Colonic mucosa (tissue), 4 donors: ENCODE data around the gene TESK2. TPM values are rescaled to one million over a fixed set of nuclear protein-coding genes. Genes with fewer than 3 reads are reported as not detected.

ENCODE experiments used
- DNase-seq: peaks from one replicate; pipeline ENCODE4 v3.0.0-alpha.2; 2020
- H3K27ac ChIP-seq: fragments of 200-600 bp; one replicate; pipeline ENCODE4 v1.8.0; 2021
- H3K27me3 ChIP-seq: fragments of 200-600 bp; one replicate; pipeline ENCODE4 v1.8.0; 2021
- H3K36me3 ChIP-seq: fragments of 200-600 bp; one replicate; pipeline ENCODE4 v1.8.0; 2021
- H3K4me1 ChIP-seq: fragments of 200-600 bp; one replicate; pipeline ENCODE4 v1.8.0; 2021; ENCODE audit warnings: mild to moderate bottlenecking
- H3K4me3 ChIP-seq: fragments of 200-600 bp; one replicate; pipeline ENCODE4 v1.8.0; 2021
- H3K9ac ChIP-seq, 2 donors: one replicate each; pipeline ENCODE4 v1.7.0; 2013; ENCODE audit warnings: control low read depth in 2 of 2, low read depth in 2 of 2, low read length in 2 of 2
- H3K9me3 ChIP-seq: fragments of 200-600 bp; one replicate; pipeline ENCODE4 v1.8.0; 2021
- intact Hi-C: fragments of 100-400 bp; cut with DNase I; formaldehyde crosslinking; loops from one replicate; pipeline ENCODE4 v1.14.1; 2022
- total RNA-seq, 2 donors: library from RNA; stranded (reverse); fragmentation: NEBNext Ultra II Directional in 1 of 2; extraction: Animal tissue kit (Norgen Biotek cat#: 25700) in 1 of 2; gene quantifications; one replicate each; pipeline ENCODE4 v1.2.1, GENCODE V29; 2021
- TF ChIP-seq, protein P1 (sequence below): fragments of 200-600 bp; IDR thresholded peaks from one replicate; pipeline ENCODE4 v1.8.0; 2022; ENCODE audit warnings: antibody characterized with exemption, mild to moderate bottlenecking
- donor health status: healthy.
- donor health status: DM: no; HTN: no; CAD: no.
- donor health status: DM: no; HTN: no; CAD: no.

Gene TESK2
- total RNA-seq, 2 donors from 2014 or later = 11.3 to 15.3 TPM

DNA sequence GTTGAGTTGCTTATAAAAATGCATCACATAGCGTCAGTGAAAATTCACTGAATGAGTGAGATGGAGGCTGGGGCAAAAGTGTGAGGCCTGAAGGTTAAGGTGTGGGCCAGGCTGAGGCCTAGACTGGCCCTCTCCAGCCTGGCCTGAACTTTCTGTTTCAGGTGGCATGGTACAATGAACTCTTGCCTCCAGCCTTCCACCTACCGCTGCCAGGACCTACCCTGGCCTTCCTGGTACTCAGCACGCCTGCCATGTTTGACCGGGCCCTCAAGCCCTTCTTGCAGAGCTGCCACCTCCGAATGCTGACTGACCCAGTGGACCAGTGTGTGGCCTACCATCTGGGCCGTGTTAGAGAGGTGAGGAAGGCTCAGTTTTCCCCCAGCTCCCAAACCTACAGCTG, 16.2 kb upstream of the TESK2 start:
- Histone ChIP-seq H3K9me3 (no peaks in the 10 kb centered on the region), H3K9ac (no peak overlapping the region), H3K36me3 (peaks cover 20% of the 10 kb centered on the region), H3K4me1 (no peaks in the 10 kb centered on the region), H3K27me3 (no peaks in the 10 kb centered on the region), H3K27ac (no peak overlapping the region), H3K4me3 (no peak overlapping the region)
- no peak for DNase-seq
- TF ChIP-seq, protein P1, sequence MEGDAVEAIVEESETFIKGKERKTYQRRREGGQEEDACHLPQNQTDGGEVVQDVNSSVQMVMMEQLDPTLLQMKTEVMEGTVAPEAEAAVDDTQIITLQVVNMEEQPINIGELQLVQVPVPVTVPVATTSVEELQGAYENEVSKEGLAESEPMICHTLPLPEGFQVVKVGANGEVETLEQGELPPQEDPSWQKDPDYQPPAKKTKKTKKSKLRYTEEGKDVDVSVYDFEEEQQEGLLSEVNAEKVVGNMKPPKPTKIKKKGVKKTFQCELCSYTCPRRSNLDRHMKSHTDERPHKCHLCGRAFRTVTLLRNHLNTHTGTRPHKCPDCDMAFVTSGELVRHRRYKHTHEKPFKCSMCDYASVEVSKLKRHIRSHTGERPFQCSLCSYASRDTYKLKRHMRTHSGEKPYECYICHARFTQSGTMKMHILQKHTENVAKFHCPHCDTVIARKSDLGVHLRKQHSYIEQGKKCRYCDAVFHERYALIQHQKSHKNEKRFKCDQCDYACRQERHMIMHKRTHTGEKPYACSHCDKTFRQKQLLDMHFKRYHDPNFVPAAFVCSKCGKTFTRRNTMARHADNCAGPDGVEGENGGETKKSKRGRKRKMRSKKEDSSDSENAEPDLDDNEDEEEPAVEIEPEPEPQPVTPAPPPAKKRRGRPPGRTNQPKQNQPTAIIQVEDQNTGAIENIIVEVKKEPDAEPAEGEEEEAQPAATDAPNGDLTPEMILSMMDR = no peak
- intact Hi-C loops = no loop called here

DNA sequence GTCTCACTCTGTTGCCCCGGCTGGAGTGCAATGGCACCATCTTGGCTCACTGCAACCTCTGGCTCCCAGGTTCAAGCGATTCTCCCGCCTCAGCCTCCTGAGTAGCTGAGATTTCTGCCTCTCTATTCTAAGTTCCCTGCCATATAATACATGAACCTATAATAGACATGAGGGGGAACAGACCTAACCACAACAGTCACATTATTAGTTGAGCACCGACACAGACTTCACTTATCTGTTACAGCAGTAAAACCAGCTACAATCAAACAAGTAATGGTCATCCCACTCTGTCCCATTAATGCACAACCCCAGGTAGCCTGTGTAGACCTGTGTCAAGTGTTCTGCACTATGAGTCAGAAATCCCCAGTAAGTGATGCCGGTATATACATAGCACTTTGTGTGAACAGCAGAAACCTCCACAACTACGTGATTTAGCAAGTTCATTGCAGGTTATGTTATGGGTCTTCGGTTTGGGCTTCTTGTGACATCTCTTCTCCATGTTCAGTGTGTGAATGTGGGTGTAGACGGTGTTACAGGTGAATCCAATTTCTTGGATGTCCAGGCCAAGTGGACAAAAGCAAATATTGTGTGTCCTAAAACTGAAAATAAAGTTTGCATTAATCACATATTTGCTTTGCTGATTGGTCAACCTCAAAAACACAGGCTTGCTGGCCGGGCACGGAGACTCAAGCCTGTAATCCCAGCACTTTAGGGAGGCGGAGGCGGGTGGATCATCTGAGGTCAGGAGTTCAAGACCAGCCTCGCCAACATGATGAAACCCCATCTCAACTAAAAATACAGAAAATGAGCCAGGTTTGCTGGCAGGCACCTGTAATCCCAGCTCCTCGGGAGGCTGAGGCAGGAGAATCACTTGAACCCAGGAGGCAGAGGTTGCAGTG, 12.7 kb upstream of the TESK2 start:
- intact Hi-C loops = no loop called here
- H3K27ac ChIP-seq = no peak overlapping the region
- no peaks in the 10 kb centered on the region for H3K27me3 ChIP-seq
- H3K4me3 ChIP-seq = no peak overlapping the region
- H3K36me3 ChIP-seq = no peaks in the 10 kb centered on the region
- DNase-seq = no peak
- TF ChIP-seq, protein P1 = no peak
- H3K9me3 ChIP-seq = no peaks in the 10 kb centered on the region
- peaks cover 6% of the 10 kb centered on the region for H3K4me1 ChIP-seq
- no peak overlapping the region for H3K9ac ChIP-seq

DNA sequence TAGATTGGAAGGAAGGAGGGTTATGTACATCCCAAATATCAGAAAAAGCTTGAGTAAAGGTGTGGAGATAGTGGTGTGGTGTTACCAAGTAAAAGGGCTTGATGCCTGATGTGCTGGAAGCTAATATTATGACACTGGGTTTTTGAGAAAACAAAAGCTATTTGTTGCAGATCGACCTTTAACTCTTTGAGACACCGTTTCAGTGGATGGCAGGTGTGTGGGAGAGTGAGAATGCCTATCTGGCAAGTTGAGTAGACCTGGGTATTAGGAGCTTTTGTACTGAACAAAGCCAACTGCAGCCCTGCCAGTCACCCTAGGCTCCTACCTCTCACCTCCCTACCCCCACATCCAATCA, 10.5 kb upstream of the TESK2 start:
- H3K27me3 ChIP-seq = no peaks in the 10 kb centered on the region
- no peaks in the 10 kb centered on the region for H3K36me3 ChIP-seq
- no peak overlapping the region for H3K4me3 ChIP-seq
- H3K4me1 ChIP-seq = peaks cover 6% of the 10 kb centered on the region
- intact Hi-C loops = no loop called here
- no peak overlapping the region for H3K27ac ChIP-seq
- TF ChIP-seq, protein P1 = no peak
- H3K9ac ChIP-seq = peak overlapping the region in 1 of 2 donors; percentile 44
- no peaks in the 10 kb centered on the region for H3K9me3 ChIP-seq
- DNase-seq = no peak

DNA sequence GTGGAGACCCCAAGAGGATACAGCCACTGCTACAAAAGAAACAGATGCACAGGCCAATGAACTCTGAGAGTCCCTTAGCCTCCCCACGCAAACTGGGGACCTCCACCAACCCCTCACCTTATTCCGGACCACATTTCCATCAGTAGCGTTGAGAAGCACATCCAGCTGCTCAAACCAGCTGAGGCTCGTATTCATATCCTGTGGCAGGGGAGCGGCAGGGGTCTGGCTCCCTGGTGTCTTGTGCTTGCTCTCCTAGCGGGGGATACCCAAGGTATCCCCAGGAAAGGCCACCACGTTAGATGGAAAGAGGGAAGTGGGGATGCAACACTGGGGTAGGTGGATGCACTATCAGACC, 8.4 kb upstream of the TESK2 start:
- Histone ChIP-seq H3K4me3 (peak overlapping the region; percentile 70), H3K36me3 (no peaks in the 10 kb centered on the region), H3K4me1 (peaks cover 6% of the 10 kb centered on the region), H3K27me3 (no peaks in the 10 kb centered on the region), H3K9me3 (no peaks in the 10 kb centered on the region), H3K27ac (peak overlapping the region; percentile 40), H3K9ac (peak overlapping the region; percentile 44 to 61)
- intact Hi-C loops = no loop called here
- TF ChIP-seq, protein P1 = no peak
- DNase-seq = no peak

DNA sequence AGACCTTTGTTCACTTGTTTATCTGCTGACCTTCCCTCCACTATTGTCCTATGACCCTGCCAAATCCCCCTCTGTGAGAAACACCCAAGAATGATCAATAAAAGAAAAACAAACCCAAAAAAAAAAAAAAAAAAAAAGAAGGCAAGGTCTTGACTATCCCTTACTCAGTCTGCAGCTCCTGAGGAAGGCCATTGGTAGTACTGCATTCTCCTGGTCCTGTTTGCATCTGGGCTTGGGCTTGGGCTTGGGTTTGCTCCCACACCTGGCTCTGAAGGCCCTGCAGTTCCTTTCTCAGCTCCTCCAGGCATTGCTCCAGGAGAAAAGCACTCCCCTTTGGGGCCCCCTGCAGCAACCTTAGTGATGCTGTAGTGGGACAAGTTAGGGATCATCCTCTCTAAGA, 7.3 kb upstream of the TESK2 start:
- Histone ChIP-seq H3K4me3 (no peak overlapping the region), H3K36me3 (no peaks in the 10 kb centered on the region), H3K4me1 (peaks cover 6% of the 10 kb centered on the region), H3K27me3 (no peaks in the 10 kb centered on the region), H3K9me3 (no peaks in the 10 kb centered on the region), H3K27ac (no peak overlapping the region), H3K9ac (no peak overlapping the region)
- DNase-seq = no peak
- TF ChIP-seq, protein P1 = no peak
- intact Hi-C loops = no loop called here
